Right lobe of liver (tissue), 4 donors: ENCODE results near the gene DERA.
"Not testable (repeated sequence)": the region's sequence is repeated elsewhere in the genome, so short reads cannot be mapped to it uniquely, and the experiment has no call there.

Experiments used
- POLR2A ChIP-seq: fragments of 450-650 bp; IDR thresholded peaks from one replicate; pipeline ENCODE4 v1.6.1; 2017; ENCODE audit warnings: antibody characterized with exemption, mild to moderate bottlenecking
- TF ChIP-seq, protein P1 (sequence below), 4 donors: fragments of 200-600 bp in 3 of 4; fragments of 450-650 bp in 1 of 4; IDR thresholded peaks; one replicate each; pipeline versions ENCODE4 v1.5.1 to v1.8.0; 2016 to 2022; ENCODE audit warnings: antibody characterized with exemption in 4 of 4, mild to moderate bottlenecking in 2 of 4
- donor health status: DM: no; HTN: no; CAD: no.
- donor health status: DM: no; HTN: no; CAD: no.
- donor health status: DM: no; HTN: yes; CAD: no.

DNA sequence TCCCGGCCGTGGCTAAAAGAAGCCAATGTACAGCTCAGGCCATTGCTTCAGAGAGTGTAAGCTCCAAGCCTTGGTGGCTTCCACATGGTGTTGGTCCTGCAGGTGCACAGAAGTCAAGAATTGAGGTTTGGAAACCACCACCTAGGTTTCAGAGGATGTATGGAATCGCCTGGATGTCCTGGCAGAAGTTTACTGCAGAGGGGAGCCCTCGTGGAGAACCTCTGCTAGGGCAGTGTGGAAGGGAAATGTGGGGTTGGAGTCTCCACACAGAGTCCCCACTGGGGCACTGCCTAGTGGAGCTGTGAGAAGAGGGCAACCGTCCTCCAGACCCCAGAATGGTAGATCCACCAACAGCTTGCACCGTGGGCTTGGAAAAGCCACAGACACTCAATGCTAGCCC is 103.3 kb downstream of the DERA start:
- TF ChIP-seq, protein P1, sequence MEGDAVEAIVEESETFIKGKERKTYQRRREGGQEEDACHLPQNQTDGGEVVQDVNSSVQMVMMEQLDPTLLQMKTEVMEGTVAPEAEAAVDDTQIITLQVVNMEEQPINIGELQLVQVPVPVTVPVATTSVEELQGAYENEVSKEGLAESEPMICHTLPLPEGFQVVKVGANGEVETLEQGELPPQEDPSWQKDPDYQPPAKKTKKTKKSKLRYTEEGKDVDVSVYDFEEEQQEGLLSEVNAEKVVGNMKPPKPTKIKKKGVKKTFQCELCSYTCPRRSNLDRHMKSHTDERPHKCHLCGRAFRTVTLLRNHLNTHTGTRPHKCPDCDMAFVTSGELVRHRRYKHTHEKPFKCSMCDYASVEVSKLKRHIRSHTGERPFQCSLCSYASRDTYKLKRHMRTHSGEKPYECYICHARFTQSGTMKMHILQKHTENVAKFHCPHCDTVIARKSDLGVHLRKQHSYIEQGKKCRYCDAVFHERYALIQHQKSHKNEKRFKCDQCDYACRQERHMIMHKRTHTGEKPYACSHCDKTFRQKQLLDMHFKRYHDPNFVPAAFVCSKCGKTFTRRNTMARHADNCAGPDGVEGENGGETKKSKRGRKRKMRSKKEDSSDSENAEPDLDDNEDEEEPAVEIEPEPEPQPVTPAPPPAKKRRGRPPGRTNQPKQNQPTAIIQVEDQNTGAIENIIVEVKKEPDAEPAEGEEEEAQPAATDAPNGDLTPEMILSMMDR (IDR thresholded peaks at IDR 0.05): not testable (repeated sequence)
- TF ChIP-seq POLR2A: not testable (repeated sequence)
